Upper lobe of left lung (tissue), 6 donors: ENCODE data around the gene KRTAP5-4. TPM values are rescaled to one million over a fixed set of nuclear protein-coding genes. Genes with fewer than 3 reads are reported as not detected.

ENCODE experiments used
- ATAC-seq, 2 donors: fragments of 200-7000 bp; cut with Tn5 transposase; one replicate each; pipeline ENCODE4 v1.9.1; 2022; ENCODE audit warnings: mild to moderate bottlenecking in 2 of 2, moderate library complexity in 2 of 2; ENCODE audit not compliant: low FRiP score in 2 of 2
- DNase-seq, 2 donors: peaks; one replicate each; pipeline ENCODE4 v3.0.0-alpha.2; 2019 to 2020
- H3K27ac ChIP-seq, 4 donors: fragments of 200-600 bp; sonication (generic); one replicate each; pipeline ENCODE4 v1.5.1; 2016 to 2019
- H3K27me3 ChIP-seq, 4 donors: fragments of 200-600 bp; sonication (generic); one replicate each; pipeline ENCODE4 v1.5.1; 2017 to 2019
- H3K36me3 ChIP-seq, 4 donors: fragments of 200-600 bp; sonication (generic); one replicate each; pipeline ENCODE4 v1.5.1; 2016 to 2019
- H3K4me1 ChIP-seq, 4 donors: fragments of 200-600 bp; sonication (generic); one replicate each; pipeline ENCODE4 v1.5.1; 2018 to 2019
- H3K4me3 ChIP-seq, 4 donors: fragments of 200-600 bp; sonication (generic); one replicate each; pipeline ENCODE4 v1.5.1; 2017 to 2019; ENCODE audit warnings: mild to moderate bottlenecking in 2 of 4, moderate library complexity in 1 of 4
- H3K9me3 ChIP-seq, 4 donors: fragments of 200-600 bp; sonication (generic); one replicate each; pipeline ENCODE4 v1.5.1; 2018 to 2019
- CTCF ChIP-seq, 6 experiments: fragments of 450-650 bp in 4 of 6; fragments of 200-600 bp in 2 of 6; sonication (generic) in 2 of 6; IDR thresholded peaks; one replicate each; pipeline ENCODE4 v1.5.1; 2016 to 2019; ENCODE audit warnings: antibody characterized with exemption in 6 of 6
- EP300 ChIP-seq, 4 donors: sonication (generic); formaldehyde crosslinking; IDR thresholded peaks; one replicate each; pipeline ENCODE4 v1.5.1; 2017; ENCODE audit warnings: antibody characterized with exemption in 4 of 4, control low read depth in 2 of 4
- POLR2A ChIP-seq, 4 donors: fragments of 450-650 bp; IDR thresholded peaks; one replicate each; pipeline ENCODE4 v1.5.1; 2016 to 2017; ENCODE audit warnings: antibody characterized with exemption in 4 of 4, mild to moderate bottlenecking in 2 of 4
- POLR2AphosphoS5 ChIP-seq, 2 donors: sonication (generic); formaldehyde crosslinking; IDR thresholded peaks; one replicate each; pipeline ENCODE4 v1.5.1; 2017; ENCODE audit warnings: antibody characterized with exemption in 2 of 2
- WGBS, 2 donors: methylation state at CpG; one replicate each; pipeline ENCODE4 v1.1.5; 2017 to 2018; 5-methylcytosine and 5-hydroxymethylcytosine counted together
- total RNA-seq, 6 donors: library from RNA; depleted of rRNA in 4 of 6; stranded (reverse); fragments of >200 nt in 4 of 6; gene quantifications; one replicate each; pipeline versions ENCODE4 v1.1.0 to v1.2.1, GENCODE V29; 2016 to 2021
- donor health status: DM: no; HTN: no; CAD: no; lungs with moderate emphysema.
- donor health status: DM: no; HTN: yes; CAD: no; lungs with severe emphysema.

KRTAP5-4 gene
- total RNA-seq, 6 donors from 2014 or later, result not detected

- DNase-seq (peak in 1 of 2 donors; percentile 5), ATAC-seq (no peak)
- no peaks in the 10 kb centered on the region for H3K9me3 ChIP-seq
- H3K27ac ChIP-seq, result no peak overlapping the region
- H3K4me1 ChIP-seq, result peaks cover 0 to 4% (median 0%) of the 10 kb centered on the region in 4 donors
- H3K36me3 ChIP-seq, result no peaks in the 10 kb centered on the region
- TF ChIP-seq POLR2AphosphoS5 (IDR thresholded peaks at IDR 0.05) (no peak), POLR2A (IDR thresholded peaks at IDR 0.05) (no peak), EP300 (IDR thresholded peaks at IDR 0.05) (no peak), CTCF (IDR thresholded peaks at IDR 0.05) (no peak)
- 82 to 85% methylated on average over 21 to 24 of the region's 24 CpGs for WGBS, 2 donors
- H3K4me3 ChIP-seq, result no peak overlapping the region
- H3K27me3 ChIP-seq, result no peaks in the 10 kb centered on the region
These were observed 38.4 kb upstream of the KRTAP5-4 start for GRCh38 chr11:1660111-1660867.

- ATAC-seq (no peak), DNase-seq (peak in 1 of 2 donors; percentile 15)
- no peaks in the 10 kb centered on the region for H3K27me3 ChIP-seq
- no peaks in the 10 kb centered on the region for H3K9me3 ChIP-seq
- WGBS, 2 donors, result 31 to 58% methylated on average over 12 to 14 of the region's 14 CpGs
- TF ChIP-seq EP300 (IDR thresholded peaks at IDR 0.05) (no peak), CTCF (IDR thresholded peaks at IDR 0.05) (no peak), POLR2AphosphoS5 (IDR thresholded peaks at IDR 0.05) (no peak), POLR2A (IDR thresholded peaks at IDR 0.05) (no peak)
- H3K4me3 ChIP-seq, result no peak overlapping the region
- H3K27ac ChIP-seq, result no peak overlapping the region
- H3K36me3 ChIP-seq, result no peaks in the 10 kb centered on the region
- peaks cover 0 to 4% (median 1%) of the 10 kb centered on the region in 4 donors for H3K4me1 ChIP-seq
These were observed 37.6 kb upstream of the KRTAP5-4 start for GRCh38 chr11:1659506-1659905.

DNA sequence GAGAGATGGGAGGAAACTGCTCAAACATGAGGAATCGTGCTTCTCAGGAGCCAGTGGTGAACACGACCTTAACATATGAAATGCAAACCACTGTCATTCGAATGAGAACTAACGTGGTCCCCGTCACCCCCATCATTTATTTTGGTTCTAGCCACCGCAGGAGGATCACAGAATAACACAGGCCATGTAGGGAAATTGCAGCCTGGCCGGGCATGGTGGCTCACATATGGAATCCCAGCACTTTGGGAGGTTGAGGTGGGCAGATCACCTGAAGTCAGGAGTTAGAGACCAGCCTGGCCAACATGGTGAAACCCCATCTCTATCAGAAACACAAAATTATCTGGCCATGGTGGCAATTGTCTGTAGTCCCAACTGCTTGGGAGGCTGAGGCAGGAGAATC, 34.7 kb upstream of the KRTAP5-4 start:
- DNase-seq (no peak), ATAC-seq (no peak)
- Histone ChIP-seq H3K27me3 (no peaks in the 10 kb centered on the region), H3K9me3 (no peaks in the 10 kb centered on the region), H3K4me3 (no peak overlapping the region), H3K27ac (no peak overlapping the region), H3K4me1 (peaks cover 0 to 10% (median 8%) of the 10 kb centered on the region in 4 donors), H3K36me3 (no peaks in the 10 kb centered on the region)
- TF ChIP-seq POLR2A (IDR thresholded peaks at IDR 0.05), result no peak
- 84 to 88% methylated on average over 7 of the region's 7 CpGs for WGBS, 2 donors

DNA sequence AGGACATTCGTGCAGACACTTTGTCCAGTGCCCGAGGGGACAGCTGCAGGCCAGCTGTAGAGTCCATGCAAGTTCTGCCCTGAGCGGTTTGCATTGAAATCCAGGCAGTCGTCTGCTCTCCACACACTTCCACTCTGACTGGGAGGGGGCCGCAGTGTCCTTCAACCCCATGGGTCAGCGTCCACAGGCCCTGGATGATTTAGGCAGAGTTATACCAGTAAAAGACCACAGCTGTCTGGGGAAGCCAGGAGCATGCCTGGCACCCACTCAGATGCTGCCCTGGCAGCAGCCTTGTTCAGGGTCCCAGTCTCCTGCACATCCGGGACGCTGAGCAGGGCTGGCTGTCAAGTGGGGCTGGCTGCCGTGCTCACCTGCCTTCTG, 34.1 kb upstream of the KRTAP5-4 start:
- H3K9me3 ChIP-seq, result no peaks in the 10 kb centered on the region
- H3K27ac ChIP-seq, result no peak overlapping the region
- no peaks in the 10 kb centered on the region for H3K36me3 ChIP-seq
- DNase-seq (no peak), ATAC-seq (no peak)
- TF ChIP-seq POLR2AphosphoS5 (IDR thresholded peaks at IDR 0.05) (no peak), CTCF (IDR thresholded peaks at IDR 0.05) (no peak), POLR2A (IDR thresholded peaks at IDR 0.05) (no peak), EP300 (IDR thresholded peaks at IDR 0.05) (no peak)
- H3K4me3 ChIP-seq, result no peak overlapping the region
- peaks cover 0 to 10% (median 8%) of the 10 kb centered on the region in 4 donors for H3K4me1 ChIP-seq
- no peaks in the 10 kb centered on the region for H3K27me3 ChIP-seq
- WGBS, 2 donors, result 77 to 86% methylated on average over 4 to 9 of the region's 9 CpGs

- Histone ChIP-seq H3K9me3 (no peaks in the 10 kb centered on the region), H3K27ac (no peak overlapping the region), H3K36me3 (no peaks in the 10 kb centered on the region), H3K4me1 (peaks cover 0 to 10% (median 8%) of the 10 kb centered on the region in 4 donors), H3K27me3 (no peaks in the 10 kb centered on the region), H3K4me3 (no peak overlapping the region)
- TF ChIP-seq POLR2AphosphoS5 (IDR thresholded peaks at IDR 0.05) (no peak), CTCF (IDR thresholded peaks at IDR 0.05) (no peak), EP300 (IDR thresholded peaks at IDR 0.05) (no peak), POLR2A (IDR thresholded peaks at IDR 0.05) (no peak)
- WGBS, 2 donors, result 85 to 93% methylated on average over 3 to 26 of the region's 26 CpGs
- DNase-seq (peak in 1 of 2 donors; percentile 51), ATAC-seq (no peak)
These were observed 33.5 kb upstream of the KRTAP5-4 start for GRCh38 chr11:1655168-1656060.
